K562 (cell line): ENCODE data around the gene ACAT2. TPM values are rescaled to one million over a fixed set of nuclear protein-coding genes. Genes with fewer than 3 reads are reported as not detected.

Source experiments
- ATAC-seq: fragments of 200-7000 bp; cut with Tn5 transposase; 3 replicates; pipeline ENCODE4 v1.9.1; 2020; ENCODE audit warnings: moderate library complexity
- BruUV-seq: library from RNA; stranded (reverse); fragments of 400-500 nt; replicated peaks from 2 replicates; lab custom pipeline; 2021; lab: Mats Ljungman, UMichigan
- CTCF ChIA-PET: fragments of 300-600 bp; formaldehyde crosslinking; extraction: SDS; loops from one replicate; lab custom pipeline; 2021; ENCODE audit warnings: low intra/inter-chr PET ratio; lab: Yijun Ruan, JAX
- POLR2A ChIA-PET: fragments of 300-600, 350-650 bp; sonication (Branson Sonifier 250); formaldehyde crosslinking; extraction: SDS; loops from one replicate; lab custom pipeline; 2021; ENCODE audit warnings: antibody characterized with exemption, inconsistent platforms; lab: Yijun Ruan, JAX
- DNase-seq, 4 experiments: peaks; one replicate each; pipeline versions ENCODE4 v3.0.0 to v3.0.0-alpha.2; 2011 to 2018; ENCODE audit warnings: low spot score in 3 of 4, mixed read lengths in 3 of 4; ENCODE audit errors: extremely low read depth in 1 of 4
- FAIRE-seq: peaks from 2 replicates; lab custom pipeline; 2011; peaks lifted over from hg19 to GRCh38; lab: Jason Lieb, UNC
- H2AFZ ChIP-seq: 2 replicates; pipeline ENCODE4 v1.6.0; 2011; ENCODE audit warnings: low read depth, low read length, control low read depth, inconsistent platforms
- H3K27ac ChIP-seq: fragments of 200-600 bp; 3 replicates; pipeline ENCODE4 v1.8.0; 2011; ENCODE audit warnings: low read depth, mild to moderate bottlenecking, control low read depth, inconsistent platforms, low read length, moderate library complexity, mixed read lengths; ENCODE audit errors: extremely low read depth
- H3K27me3 ChIP-seq, 2 experiments: fragments of 300-600 bp in 1 of 2; 2 replicates in 1 of 2; 3 replicates in 1 of 2; pipeline versions ENCODE4 v1.6.0 to v1.8.0; 2011; ENCODE audit warnings: inconsistent platforms in 2 of 2, low read length in 2 of 2, mild to moderate bottlenecking in 1 of 2, mixed read lengths in 1 of 2, moderate library complexity in 1 of 2; ENCODE audit not compliant: control insufficient read depth in 2 of 2, insufficient read depth in 2 of 2
- H3K36me3 ChIP-seq: fragments of 300-600 bp; 3 replicates; pipeline ENCODE4 v1.8.0; 2011; ENCODE audit warnings: mild to moderate bottlenecking, low read length, inconsistent platforms; ENCODE audit not compliant: control insufficient read depth, insufficient read depth
- H3K4me1 ChIP-seq, 2 experiments: fragments of 200-600 bp in 1 of 2; replicated peaks in 1 of 2; 2 replicates in 1 of 2; 3 replicates in 1 of 2; pipeline versions ENCODE4 v1.5.1 to v1.8.0; 2011; ENCODE audit warnings: inconsistent platforms in 2 of 2, low read length in 2 of 2, mild to moderate bottlenecking in 1 of 2, mixed read lengths in 1 of 2, moderate library complexity in 1 of 2; ENCODE audit not compliant: control insufficient read depth in 2 of 2, insufficient read depth in 2 of 2
- H3K4me2 ChIP-seq: 2 replicates; pipeline ENCODE4 v1.6.1; 2011; ENCODE audit warnings: low read length, control low read depth, inconsistent platforms, mixed read lengths; ENCODE audit not compliant: insufficient read depth
- H3K4me3 ChIP-seq: fragments of 200-600 bp; sonication (generic), shearing (Covaris generic); 2 replicates; pipeline ENCODE4 v1.5.1; 2016; ENCODE audit warnings: control low read depth, inconsistent platforms
- H3K79me2 ChIP-seq: fragments of 200-600 bp; 3 replicates; pipeline ENCODE4 v1.8.0; 2011; ENCODE audit warnings: low read length, inconsistent platforms; ENCODE audit not compliant: control insufficient read depth, insufficient read depth
- H3K9ac ChIP-seq, 2 experiments: 2 replicates each; pipeline versions ENCODE4 v1.6.0 to v1.6.1; 2011; ENCODE audit warnings: low read depth in 2 of 2, low read length in 2 of 2, control low read depth in 1 of 2, inconsistent platforms in 1 of 2, mild to moderate bottlenecking in 1 of 2, mixed read lengths in 1 of 2; ENCODE audit not compliant: insufficient read depth in 1 of 2
- H3K9me1 ChIP-seq: one replicate; pipeline ENCODE4 v1.6.0; 2011; ENCODE audit warnings: inconsistent platforms, mild to moderate bottlenecking, low read length, moderate library complexity; ENCODE audit not compliant: control insufficient read depth, insufficient read depth
- H3K9me3 ChIP-seq: replicated peaks from 2 replicates; pipeline ENCODE4 v1.5.1; 2011; ENCODE audit warnings: low read depth, low read length, inconsistent platforms; ENCODE audit not compliant: control insufficient read depth, insufficient read depth
- H4K20me1 ChIP-seq: replicated peaks from 2 replicates; pipeline ENCODE4 v1.6.1; 2011; ENCODE audit warnings: low read length, inconsistent platforms, mixed read lengths; ENCODE audit not compliant: control insufficient read depth, insufficient read depth
- ATF7 ChIP-seq: fragments of 450-650 bp; IDR thresholded peaks from 2 replicates; pipeline ENCODE4 v1.7.1; 2014; ENCODE audit warnings: mild to moderate bottlenecking, moderate library complexity
- CBX5 ChIP-seq: IDR thresholded peaks from 2 replicates; pipeline ENCODE4 v1.6.1; 2014; ENCODE audit warnings: low read depth, borderline replicate concordance
- E4F1 ChIP-seq: fragments of 250-450 bp; sonication (Bioruptor Pico); IDR thresholded peaks from 2 replicates; pipeline ENCODE4 v1.5.0; 2021; ENCODE audit warnings: mild to moderate bottlenecking, borderline replicate concordance
- ETV5 ChIP-seq: sonication (generic); formaldehyde crosslinking; IDR thresholded peaks from 2 replicates; pipeline ENCODE4 v1.4.0; 2020; ENCODE audit warnings: low read depth, mild to moderate bottlenecking, missing genetic modification reagents
- FOXJ2 ChIP-seq: fragments of 200-800 bp; sonication (Bioruptor generic); IDR thresholded peaks from 2 replicates; pipeline ENCODE4 v1.6.1; 2016; ENCODE audit warnings: missing genetic modification characterization, missing compliant biosample characterization
- HEY1 ChIP-seq: fragments of 250-450 bp; sonication (Bioruptor Pico); IDR thresholded peaks from 2 replicates; pipeline ENCODE4 v1.5.0; 2020; ENCODE audit warnings: mild to moderate bottlenecking, moderate library complexity, borderline replicate concordance
- MXI1 ChIP-seq: IDR thresholded peaks from 2 replicates; pipeline ENCODE4 v1.6.1; 2011; ENCODE audit warnings: low read depth, mild to moderate bottlenecking, improper control_type of control experiment, low read length
- PKNOX1 ChIP-seq: fragments of 450-650 bp; IDR thresholded peaks from 2 replicates; pipeline ENCODE4 v1.6.1; 2016
- POU5F1 ChIP-seq: fragments of 150-350 bp; IDR thresholded peaks from 2 replicates; pipeline ENCODE4 v1.6.1; 2014; ENCODE audit warnings: borderline replicate concordance, low read length, low read depth, mild to moderate bottlenecking; ENCODE audit not compliant: partially characterized antibody
- PPARD ChIP-seq: fragments of 250-450 bp; sonication (Bioruptor Pico); IDR thresholded peaks from 2 replicates; pipeline ENCODE4 v1.8.0; 2022; ENCODE audit warnings: inconsistent platforms, mild to moderate bottlenecking, moderate library complexity
- RAD21 ChIP-seq, 2 experiments: fragments of 250-450 bp in 1 of 2; fragments of 450-650 bp in 1 of 2; sonication (Bioruptor Pico) in 1 of 2; formaldehyde crosslinking in 1 of 2; IDR thresholded peaks in 1 of 2; conservative IDR thresholded peaks in 1 of 2; 2 replicates each; pipeline versions ENCODE4 v1.4.0 to v1.8.0; 2020 to 2022; ENCODE audit warnings: mild to moderate bottlenecking in 2 of 2, moderate library complexity in 1 of 2
- RNF219 ChIP-seq: fragments of 250-450 bp; sonication (Bioruptor Pico); IDR thresholded peaks from 2 replicates; pipeline ENCODE4 v1.5.0; 2022; ENCODE audit warnings: mild to moderate bottlenecking
- SMARCC2 ChIP-seq: fragments of 450-650 bp; IDR thresholded peaks from 2 replicates; pipeline ENCODE4 v1.6.1; 2017; ENCODE audit warnings: antibody characterized with exemption, moderate library complexity, mild to moderate bottlenecking, low read depth
- SMARCE1 ChIP-seq: fragments of 450-650 bp; IDR thresholded peaks from 2 replicates; pipeline ENCODE4 v1.7.1; 2016; ENCODE audit warnings: mild to moderate bottlenecking
- TAL1 ChIP-seq: fragments of 450-650 bp; IDR thresholded peaks from 2 replicates; pipeline ENCODE4 v1.6.1; 2016; ENCODE audit warnings: mild to moderate bottlenecking
- ZEB2 ChIP-seq: fragments of 450-650 bp; IDR thresholded peaks from 2 replicates; pipeline ENCODE4 v1.6.1; 2016
- ZNF584 ChIP-seq: fragments of 200-800 bp; sonication (Bioruptor generic); IDR thresholded peaks from 2 replicates; pipeline ENCODE4 v1.6.1; 2016; ENCODE audit warnings: low read depth, mild to moderate bottlenecking, missing genetic modification characterization, missing compliant biosample characterization
- ZSCAN29 ChIP-seq: fragments of 450-650 bp; IDR thresholded peaks from 2 replicates; pipeline ENCODE4 v1.6.1; 2017
- WGBS: fragments of 100-300 bp; shearing (Covaris generic); methylation state at CpG from one replicate; pipeline ENCODE4 v1.1.6; 2016; ENCODE audit warnings: low coverage, mixed read lengths; ENCODE audit not compliant: insufficient coverage; ENCODE audit errors: missing lambda C conversion rate; 5-methylcytosine and 5-hydroxymethylcytosine counted together
- in situ Hi-C: fragments of 300-500 bp; cut with MboI; formaldehyde crosslinking; loops from 4 replicates; pipeline ENCODE4 v1.15.0; 2018; ENCODE audit warnings: inconsistent platforms, mixed read lengths
- intact Hi-C: fragments of 100-400 bp; cut with micrococcal nuclease; formaldehyde crosslinking; loops from 2 replicates; pipeline ENCODE4 v1.14.2; 2022
- polyA plus RNA-seq, 8 experiments: library from polyadenylated mRNA; depleted of rRNA in 4 of 8; stranded (reverse) in 5 of 8; unstranded in 3 of 8; fragments of >200 nt; fragmentation: Nextera tagmentation in 2 of 8; fragmentation: Illumina TruSeq in 1 of 8; extraction: Ambion mirVana in 2 of 8; extraction: Trizol in 1 of 8; gene quantifications; 2 replicates each; pipeline versions ENCODE4 v1.2.1 to v1.2.3, GENCODE V29; 2011 to 2014; ENCODE audit warnings: inconsistent platforms in 1 of 8, missing spikeins in 1 of 8
- total RNA-seq, 7 experiments: library from RNA; depleted of rRNA in 6 of 7; stranded (reverse); fragments of >200 nt in 6 of 7; fragmentation: Illumina TruSeq in 2 of 7; extraction: Trizol in 2 of 7; gene quantifications; 2 replicates each; pipeline versions ENCODE4 v1.2.1 to v1.2.3, GENCODE V29; 2011 to 2021; ENCODE audit warnings: low replicate concordance in 1 of 7

Gene ACAT2
- total and polyA plus RNA-seq, 9 of the 15 experiments (the other 6 are each of a cell fraction or from before 2014, with no cell fraction given) = 63.0 to 309 (median 144) TPM

- ChIA-PET POLR2A (interaction anchor here (0.8 to 3.0 kb wide), 4 partner anchors 9 to 28 kb away, joined by 3 to 24 read pairs (median 4); partner anchors contain the start of genes MRPL18 and TCP1), CTCF (interaction anchor here (0.6 kb wide), 1 partner anchor 112 kb away, joined by 3 read pairs; the partner anchor contains the start of gene SOD2)
- ATAC-seq = no peak
- TF ChIP-seq MXI1 (no peak), PPARD (no peak), ATF7 (peak; percentile 26; the same call in 1 of the 2 replicates), ZEB2 (no peak), ZSCAN29 (no peak), POU5F1 (no peak), SMARCE1 (peak; percentile 43; the same call in 1 of the 2 replicates), PKNOX1 (no peak), E4F1 (no peak), SMARCC2 (no peak), HEY1 (CRISPR knock-in tag) (no peak), RNF219 (CRISPR knock-in tag) (no peak), RAD21 (CRISPR knock-in tag; conservative IDR thresholded peaks at IDR 0.05 in 1 of 2, IDR thresholded peaks at IDR 0.05 in 1 of 2) (no peak), FOXJ2 (tag) (no peak), CBX5 (no peak), TAL1 (peak; percentile 40; the same call in 1 of the 2 replicates), ZNF584 (peak; percentile 25; the same call in 1 of the 2 replicates), ETV5 (CRISPR knock-in tag) (no peak)
These were observed 43.7 kb downstream of the ACAT2 start for GRCh38 chr6:159805440-159806020.

More at GRCh38 chr6:159805440-159806020, 43.7 kb downstream of the ACAT2 start:
- in situ Hi-C loops (no loop called here), intact Hi-C loops (loop anchor here (1.0 kb wide), 1 partner anchor 17 kb away; no protein-coding TSS in a partner anchor)
- Histone ChIP-seq H3K36me3 (no peaks in the 10 kb centered on the region), H3K79me2 (no peaks in the 10 kb centered on the region), H3K27me3 (peaks cover 4 to 32% of the 10 kb centered on the region in 2 experiments), H3K9ac (no peak overlapping the region), H3K27ac (no peak overlapping the region), H3K4me3 (no peak overlapping the region), H3K4me2 (no peak overlapping the region), H3K4me1 (peaks cover under 1 to 16% of the 10 kb centered on the region in 2 experiments; a peak in 3 of 5 replicates), H4K20me1 (no peaks in the 10 kb centered on the region), H3K9me1 (no peaks in the 10 kb centered on the region), H2AFZ (0 out of 2 replicates have a peak overlapping the region, but pooled peaks have one; percentile 20), H3K9me3 (no peaks in the 10 kb centered on the region)
- no peak for DNase-seq
- 44% methylated on average over 6 of the region's 6 CpGs for WGBS
- no TSS peak for BruUV-seq
- no peak for FAIRE-seq
